ENCODE data around the gene MYO5A.

The MYO5A gene

GRCh38 chr15:52546031-52546751 is 17.5 kb upstream of the MYO5A start:
- Histone ChIP-seq H3K4me1 (ENCODE audit: control insufficient read depth, insufficient read depth, low read length) (no peaks in the 10 kb centered on the region), H3K36me3 (ENCODE audit: control insufficient read depth in 2 of 2, insufficient read depth in 1 of 2, low read length in 2 of 2) (peaks cover 0 to 46% of the 10 kb centered on the region in 2 experiments; a peak in 1 of 3 replicates), H3K27ac (ENCODE audit: extremely low read depth, low read depth, low read length) (no peak overlapping the region), H3K4me3 (ENCODE audit: low read depth, low read length) (no peak overlapping the region), H3K9me3 (ENCODE audit: control insufficient read depth, insufficient read depth, low read depth, low read length) (no peaks in the 10 kb centered on the region)
- ChIA-PET CTCF (no interaction called here), POLR2A (no interaction called here)
- TF ChIP-seq ZNF600 (tag by site-specific recombination; IDR thresholded peaks at IDR 0.05) (peak; percentile 36; the same call in 1 of the 2 replicates), ZSCAN16 (tag by site-specific recombination; IDR thresholded peaks at IDR 0.05) (no peak)

DNA sequence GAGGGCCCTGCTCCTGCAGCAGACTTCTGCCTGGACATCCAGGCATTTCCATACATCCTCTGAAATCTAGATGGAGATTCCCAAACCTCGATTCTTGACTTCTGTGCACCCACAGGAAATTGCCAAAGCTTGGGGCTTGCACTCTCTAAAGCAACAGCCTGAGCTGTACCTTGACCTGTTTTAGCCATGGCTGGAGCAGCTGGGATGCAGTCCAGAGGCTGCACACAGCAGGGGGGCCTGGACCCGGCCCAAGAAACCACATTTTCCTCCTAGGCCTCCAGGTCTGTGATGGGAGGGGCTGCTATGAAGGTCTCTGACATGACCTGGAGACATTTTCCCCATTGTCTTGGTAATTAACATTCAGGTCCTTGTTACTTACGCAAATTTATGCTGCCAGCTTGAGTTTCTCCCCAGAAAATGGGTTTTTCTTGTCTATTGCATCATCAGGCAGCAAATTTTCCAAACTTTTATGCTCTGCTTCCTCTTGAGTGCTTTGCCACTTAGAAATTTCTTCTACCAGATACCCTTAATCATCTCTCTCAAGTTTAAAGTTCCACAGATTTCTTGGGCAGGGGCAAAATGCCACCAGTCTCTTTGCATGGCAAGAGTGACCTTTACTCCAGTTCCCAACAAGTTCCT is 11.8 kb upstream of the MYO5A start:
- no peaks in the 10 kb centered on the region for H3K36me3 ChIP-seq (ENCODE audit: control insufficient read depth in 2 of 2, insufficient read depth in 1 of 2, low read length in 2 of 2)
- CTCF ChIA-PET: no interaction called here
- POLR2A ChIA-PET: no interaction called here
- TF ChIP-seq, protein P1, sequence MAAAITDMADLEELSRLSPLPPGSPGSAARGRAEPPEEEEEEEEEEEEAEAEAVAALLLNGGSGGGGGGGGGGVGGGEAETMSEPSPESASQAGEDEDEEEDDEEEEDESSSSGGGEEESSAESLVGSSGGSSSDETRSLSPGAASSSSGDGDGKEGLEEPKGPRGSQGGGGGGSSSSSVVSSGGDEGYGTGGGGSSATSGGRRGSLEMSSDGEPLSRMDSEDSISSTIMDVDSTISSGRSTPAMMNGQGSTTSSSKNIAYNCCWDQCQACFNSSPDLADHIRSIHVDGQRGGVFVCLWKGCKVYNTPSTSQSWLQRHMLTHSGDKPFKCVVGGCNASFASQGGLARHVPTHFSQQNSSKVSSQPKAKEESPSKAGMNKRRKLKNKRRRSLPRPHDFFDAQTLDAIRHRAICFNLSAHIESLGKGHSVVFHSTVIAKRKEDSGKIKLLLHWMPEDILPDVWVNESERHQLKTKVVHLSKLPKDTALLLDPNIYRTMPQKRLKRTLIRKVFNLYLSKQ (tag by site-specific recombination; IDR thresholded peaks at IDR 0.05; ENCODE audit: borderline replicate concordance): no peak
- TF ChIP-seq ZNF585B (tag by site-specific recombination; IDR thresholded peaks at IDR 0.05): 0 out of 2 replicates have a peak, but pooled peaks have one; percentile 20
- H3K9me3 ChIP-seq (ENCODE audit: control insufficient read depth, insufficient read depth, low read depth, low read length): no peaks in the 10 kb centered on the region
- H3K27ac ChIP-seq (ENCODE audit: extremely low read depth, low read depth, low read length): no peak overlapping the region
- H3K4me1 ChIP-seq (ENCODE audit: control insufficient read depth, insufficient read depth, low read length): no peaks in the 10 kb centered on the region
- no peak overlapping the region for H3K4me3 ChIP-seq (ENCODE audit: low read depth, low read length)

DNA sequence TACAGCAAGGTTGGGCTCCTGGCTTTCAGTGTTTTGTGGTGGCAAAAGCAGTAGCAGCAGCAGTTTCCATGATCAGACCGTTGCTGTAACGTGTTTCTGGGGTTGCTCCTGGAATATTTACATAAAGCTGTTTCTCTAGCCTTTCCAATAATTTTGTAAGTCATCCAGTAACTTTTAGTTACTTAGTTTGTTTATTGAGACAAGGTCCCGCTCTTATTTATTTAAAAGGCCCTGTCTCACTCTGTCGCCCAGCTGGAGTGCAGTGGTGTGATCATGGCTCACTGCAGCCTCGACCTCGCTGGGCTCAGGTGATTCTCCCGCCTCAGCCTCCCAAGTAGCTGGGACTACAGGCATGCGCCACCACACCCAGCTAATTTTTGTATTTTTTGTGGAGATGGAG is 8.8 kb upstream of the MYO5A start:
- H3K36me3 ChIP-seq (ENCODE audit: control insufficient read depth in 2 of 2, insufficient read depth in 1 of 2, low read length in 2 of 2): no peaks in the 10 kb centered on the region
- TF ChIP-seq ZNF10 (tag by site-specific recombination; IDR thresholded peaks at IDR 0.05): no peak
- TF ChIP-seq, protein P2, sequence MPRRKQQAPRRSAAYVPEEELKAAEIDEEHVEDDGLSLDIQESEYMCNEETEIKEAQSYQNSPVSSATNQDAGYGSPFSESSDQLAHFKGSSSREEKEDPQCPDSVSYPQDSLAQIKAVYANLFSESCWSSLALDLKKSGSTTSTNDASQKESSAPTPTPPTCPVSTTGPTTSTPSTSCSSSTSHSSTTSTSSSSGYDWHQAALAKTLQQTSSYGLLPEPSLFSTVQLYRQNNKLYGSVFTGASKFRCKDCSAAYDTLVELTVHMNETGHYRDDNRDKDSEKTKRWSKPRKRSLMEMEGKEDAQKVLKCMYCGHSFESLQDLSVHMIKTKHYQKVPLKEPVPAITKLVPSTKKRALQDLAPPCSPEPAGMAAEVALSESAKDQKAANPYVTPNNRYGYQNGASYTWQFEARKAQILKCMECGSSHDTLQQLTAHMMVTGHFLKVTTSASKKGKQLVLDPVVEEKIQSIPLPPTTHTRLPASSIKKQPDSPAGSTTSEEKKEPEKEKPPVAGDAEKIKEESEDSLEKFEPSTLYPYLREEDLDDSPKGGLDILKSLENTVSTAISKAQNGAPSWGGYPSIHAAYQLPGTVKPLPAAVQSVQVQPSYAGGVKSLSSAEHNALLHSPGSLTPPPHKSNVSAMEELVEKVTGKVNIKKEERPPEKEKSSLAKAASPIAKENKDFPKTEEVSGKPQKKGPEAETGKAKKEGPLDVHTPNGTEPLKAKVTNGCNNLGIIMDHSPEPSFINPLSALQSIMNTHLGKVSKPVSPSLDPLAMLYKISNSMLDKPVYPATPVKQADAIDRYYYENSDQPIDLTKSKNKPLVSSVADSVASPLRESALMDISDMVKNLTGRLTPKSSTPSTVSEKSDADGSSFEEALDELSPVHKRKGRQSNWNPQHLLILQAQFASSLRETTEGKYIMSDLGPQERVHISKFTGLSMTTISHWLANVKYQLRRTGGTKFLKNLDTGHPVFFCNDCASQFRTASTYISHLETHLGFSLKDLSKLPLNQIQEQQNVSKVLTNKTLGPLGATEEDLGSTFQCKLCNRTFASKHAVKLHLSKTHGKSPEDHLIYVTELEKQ (tag by site-specific recombination; IDR thresholded peaks at IDR 0.05; ENCODE audit: borderline replicate concordance): no peak
- TF ChIP-seq KLF10 (tag by site-specific recombination; IDR thresholded peaks at IDR 0.05): no peak
- TF ChIP-seq ZNF433 (tag by site-specific recombination; IDR thresholded peaks at IDR 0.05; ENCODE audit: low read depth): no peak
- TF ChIP-seq ZNF23 (tag by site-specific recombination; IDR thresholded peaks at IDR 0.05; ENCODE audit: borderline replicate concordance): no peak
- TF ChIP-seq, protein P3, sequence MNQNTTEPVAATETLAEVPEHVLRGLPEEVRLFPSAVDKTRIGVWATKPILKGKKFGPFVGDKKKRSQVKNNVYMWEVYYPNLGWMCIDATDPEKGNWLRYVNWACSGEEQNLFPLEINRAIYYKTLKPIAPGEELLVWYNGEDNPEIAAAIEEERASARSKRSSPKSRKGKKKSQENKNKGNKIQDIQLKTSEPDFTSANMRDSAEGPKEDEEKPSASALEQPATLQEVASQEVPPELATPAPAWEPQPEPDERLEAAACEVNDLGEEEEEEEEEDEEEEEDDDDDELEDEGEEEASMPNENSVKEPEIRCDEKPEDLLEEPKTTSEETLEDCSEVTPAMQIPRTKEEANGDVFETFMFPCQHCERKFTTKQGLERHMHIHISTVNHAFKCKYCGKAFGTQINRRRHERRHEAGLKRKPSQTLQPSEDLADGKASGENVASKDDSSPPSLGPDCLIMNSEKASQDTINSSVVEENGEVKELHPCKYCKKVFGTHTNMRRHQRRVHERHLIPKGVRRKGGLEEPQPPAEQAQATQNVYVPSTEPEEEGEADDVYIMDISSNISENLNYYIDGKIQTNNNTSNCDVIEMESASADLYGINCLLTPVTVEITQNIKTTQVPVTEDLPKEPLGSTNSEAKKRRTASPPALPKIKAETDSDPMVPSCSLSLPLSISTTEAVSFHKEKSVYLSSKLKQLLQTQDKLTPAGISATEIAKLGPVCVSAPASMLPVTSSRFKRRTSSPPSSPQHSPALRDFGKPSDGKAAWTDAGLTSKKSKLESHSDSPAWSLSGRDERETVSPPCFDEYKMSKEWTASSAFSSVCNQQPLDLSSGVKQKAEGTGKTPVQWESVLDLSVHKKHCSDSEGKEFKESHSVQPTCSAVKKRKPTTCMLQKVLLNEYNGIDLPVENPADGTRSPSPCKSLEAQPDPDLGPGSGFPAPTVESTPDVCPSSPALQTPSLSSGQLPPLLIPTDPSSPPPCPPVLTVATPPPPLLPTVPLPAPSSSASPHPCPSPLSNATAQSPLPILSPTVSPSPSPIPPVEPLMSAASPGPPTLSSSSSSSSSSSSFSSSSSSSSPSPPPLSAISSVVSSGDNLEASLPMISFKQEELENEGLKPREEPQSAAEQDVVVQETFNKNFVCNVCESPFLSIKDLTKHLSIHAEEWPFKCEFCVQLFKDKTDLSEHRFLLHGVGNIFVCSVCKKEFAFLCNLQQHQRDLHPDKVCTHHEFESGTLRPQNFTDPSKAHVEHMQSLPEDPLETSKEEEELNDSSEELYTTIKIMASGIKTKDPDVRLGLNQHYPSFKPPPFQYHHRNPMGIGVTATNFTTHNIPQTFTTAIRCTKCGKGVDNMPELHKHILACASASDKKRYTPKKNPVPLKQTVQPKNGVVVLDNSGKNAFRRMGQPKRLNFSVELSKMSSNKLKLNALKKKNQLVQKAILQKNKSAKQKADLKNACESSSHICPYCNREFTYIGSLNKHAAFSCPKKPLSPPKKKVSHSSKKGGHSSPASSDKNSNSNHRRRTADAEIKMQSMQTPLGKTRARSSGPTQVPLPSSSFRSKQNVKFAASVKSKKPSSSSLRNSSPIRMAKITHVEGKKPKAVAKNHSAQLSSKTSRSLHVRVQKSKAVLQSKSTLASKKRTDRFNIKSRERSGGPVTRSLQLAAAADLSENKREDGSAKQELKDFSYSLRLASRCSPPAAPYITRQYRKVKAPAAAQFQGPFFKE (tag by site-specific recombination; IDR thresholded peaks at IDR 0.05; ENCODE audit: borderline replicate concordance): no peak
- H3K4me3 ChIP-seq (ENCODE audit: low read depth, low read length): no peak overlapping the region
- POLR2A ChIA-PET: no interaction called here
- H3K9me3 ChIP-seq (ENCODE audit: control insufficient read depth, insufficient read depth, low read depth, low read length): no peaks in the 10 kb centered on the region
- H3K27ac ChIP-seq (ENCODE audit: extremely low read depth, low read depth, low read length): no peak overlapping the region
- CTCF ChIA-PET: no interaction called here
- H3K4me1 ChIP-seq (ENCODE audit: control insufficient read depth, insufficient read depth, low read length): no peaks in the 10 kb centered on the region

All from HEK293 (cell line).